Memory B cell (primary cell): Measurements from ENCODE around the gene FCRL6.

ENCODE experiments used
- ATAC-seq: fragments of 150-1000 bp; cut with Tn5 transposase; 2 replicates; pipeline ENCODE4 v1.10.0; 2021; ENCODE audit warnings: low read depth, mild to moderate bottlenecking, moderate library complexity
- DNase-seq, 2 donors: peaks; one replicate each; pipeline ENCODE4 v3.0.0; 2022; ENCODE audit warnings: low spot score in 2 of 2
- H3K27ac Mint-ChIP-seq: one replicate; pipeline ENCODE4 v1.8.0; 2022; ENCODE audit warnings: mild to moderate bottlenecking, moderate library complexity, mixed read lengths
- H3K27me3 Mint-ChIP-seq: one replicate; pipeline ENCODE4 v1.8.0; 2022; ENCODE audit warnings: mixed read lengths
- H3K36me3 Mint-ChIP-seq: one replicate; pipeline ENCODE4 v1.8.0; 2022; ENCODE audit warnings: mild to moderate bottlenecking, mixed read lengths
- H3K4me1 Mint-ChIP-seq: one replicate; pipeline ENCODE4 v1.8.0; 2022; ENCODE audit warnings: mixed read lengths
- H3K4me3 Mint-ChIP-seq: one replicate; pipeline ENCODE4 v1.8.0; 2022; ENCODE audit warnings: mild to moderate bottlenecking, moderate library complexity, mixed read lengths
- H3K9me3 Mint-ChIP-seq: one replicate; pipeline ENCODE4 v1.8.0; 2022; ENCODE audit warnings: mixed read lengths

FCRL6 gene

DNA sequence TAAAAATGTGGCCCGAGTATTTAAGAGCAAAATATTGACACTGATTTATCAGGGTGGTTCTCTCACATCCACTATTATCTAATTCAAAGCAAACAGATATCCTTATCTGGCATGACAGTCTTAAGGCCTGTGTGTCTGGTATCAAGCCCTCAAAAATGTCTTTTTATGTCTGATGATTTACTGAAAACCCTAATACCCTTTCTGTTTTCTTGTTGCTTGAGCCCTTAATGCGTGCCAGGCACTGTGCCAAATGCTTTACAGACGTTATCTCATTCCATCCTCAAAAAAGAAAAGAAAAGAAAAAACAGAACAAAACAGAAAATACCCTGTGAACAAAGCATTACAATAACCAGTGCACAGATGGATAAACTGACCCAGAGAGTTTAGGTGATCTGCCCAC lies 15.7 kb upstream of the FCRL6 start:
- peaks cover 7% of the 10 kb centered on the region for H3K27me3 Mint-ChIP-seq
- peaks cover 5% of the 10 kb centered on the region for H3K4me1 Mint-ChIP-seq
- DNase-seq: no peak
- no peak for ATAC-seq
- H3K4me3 Mint-ChIP-seq: no peak overlapping the region
- no peaks in the 10 kb centered on the region for H3K36me3 Mint-ChIP-seq
- no peaks in the 10 kb centered on the region for H3K9me3 Mint-ChIP-seq
- no peak overlapping the region for H3K27ac Mint-ChIP-seq

- no peak for ATAC-seq
- no peak for DNase-seq
- Mint-ChIP-seq H3K36me3 (no peaks in the 10 kb centered on the region), H3K4me3 (no peak overlapping the region), H3K27ac (no peak overlapping the region), H3K27me3 (peaks cover 7% of the 10 kb centered on the region), H3K9me3 (no peaks in the 10 kb centered on the region), H3K4me1 (peaks cover 2% of the 10 kb centered on the region)
Measured at GRCh38 chr1:159786966-159787365, 15.2 kb upstream of the FCRL6 start.

DNA sequence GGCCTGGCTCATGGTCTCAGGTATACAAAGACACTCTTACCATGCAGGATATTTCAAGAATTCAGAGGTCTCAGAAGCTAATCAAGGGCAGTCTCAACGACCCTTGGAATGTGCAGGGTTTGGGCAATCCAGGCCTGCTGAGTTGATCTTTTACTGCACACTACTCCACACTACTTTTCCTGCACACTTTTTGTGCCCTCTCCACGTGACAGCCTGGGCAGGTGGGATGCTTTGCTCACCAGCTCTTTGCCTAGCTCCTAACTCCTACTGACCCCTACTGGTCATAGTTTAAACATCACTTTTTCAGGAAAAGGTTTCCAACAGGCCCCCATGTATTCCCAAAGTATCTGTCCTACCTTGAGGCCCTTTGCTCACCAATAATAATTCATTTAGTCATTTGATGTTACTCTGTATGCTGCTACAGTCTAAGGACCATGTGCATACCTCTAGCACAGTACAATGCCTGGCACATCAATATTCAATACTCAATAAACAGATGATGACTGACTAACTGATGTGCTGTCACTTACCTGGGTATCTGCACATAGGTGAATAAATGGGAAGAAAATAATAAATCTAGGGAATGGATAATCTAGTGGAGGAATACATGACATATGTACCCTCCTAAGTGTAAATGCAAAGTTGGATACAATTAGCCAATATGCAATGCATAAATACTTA lies 11.8 kb upstream of the FCRL6 start:
- peaks cover 11% of the 10 kb centered on the region for H3K27me3 Mint-ChIP-seq
- no peaks in the 10 kb centered on the region for H3K36me3 Mint-ChIP-seq
- H3K4me3 Mint-ChIP-seq: no peak overlapping the region
- H3K27ac Mint-ChIP-seq: no peak overlapping the region
- H3K4me1 Mint-ChIP-seq: peaks cover 2% of the 10 kb centered on the region
- DNase-seq (no peak), ATAC-seq (no peak)
- H3K9me3 Mint-ChIP-seq: no peaks in the 10 kb centered on the region

GRCh38 chr1:159791031-159791430 lies 11.1 kb upstream of the FCRL6 start:
- no peak for ATAC-seq
- H3K4me1 Mint-ChIP-seq: peaks cover 2% of the 10 kb centered on the region
- H3K36me3 Mint-ChIP-seq: no peaks in the 10 kb centered on the region
- H3K27ac Mint-ChIP-seq: no peak overlapping the region
- no peaks in the 10 kb centered on the region for H3K9me3 Mint-ChIP-seq
- DNase-seq: no peak
- H3K27me3 Mint-ChIP-seq: peaks cover 11% of the 10 kb centered on the region
- no peak overlapping the region for H3K4me3 Mint-ChIP-seq

GRCh38 chr1:159791461-159791860 lies 10.7 kb upstream of the FCRL6 start:
- H3K4me3 Mint-ChIP-seq: no peak overlapping the region
- ATAC-seq: no peak
- DNase-seq: no peak
- H3K36me3 Mint-ChIP-seq: no peaks in the 10 kb centered on the region
- peaks cover 13% of the 10 kb centered on the region for H3K27me3 Mint-ChIP-seq
- no peak overlapping the region for H3K27ac Mint-ChIP-seq
- H3K4me1 Mint-ChIP-seq: peaks cover 2% of the 10 kb centered on the region
- H3K9me3 Mint-ChIP-seq: no peaks in the 10 kb centered on the region

DNA sequence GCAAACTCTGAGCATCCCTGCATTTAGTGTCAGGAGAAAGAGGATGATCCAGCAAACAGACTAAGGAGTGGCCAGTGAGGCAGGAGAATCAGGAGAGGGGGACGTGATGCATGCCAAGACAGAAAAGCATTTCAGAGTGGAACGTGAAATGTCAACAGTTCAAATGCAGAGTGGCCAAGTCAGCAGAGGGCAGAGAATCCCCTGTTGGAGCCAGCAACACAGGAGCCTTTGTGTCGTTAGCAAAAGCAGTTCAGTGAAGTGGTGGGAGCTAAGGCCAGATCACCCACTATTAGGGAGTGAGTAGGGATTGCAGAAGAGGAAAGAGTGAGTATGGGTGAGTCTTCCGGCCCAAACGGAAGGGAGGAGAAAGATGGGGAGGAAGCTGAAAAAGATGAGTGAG lies 6.6 kb upstream of the FCRL6 start:
- Mint-ChIP-seq H3K4me1 (peaks cover 2% of the 10 kb centered on the region), H3K9me3 (no peaks in the 10 kb centered on the region), H3K36me3 (no peaks in the 10 kb centered on the region), H3K4me3 (no peak overlapping the region), H3K27ac (no peak overlapping the region), H3K27me3 (peaks cover 20% of the 10 kb centered on the region)
- DNase-seq: no peak
- ATAC-seq: no peak

DNA sequence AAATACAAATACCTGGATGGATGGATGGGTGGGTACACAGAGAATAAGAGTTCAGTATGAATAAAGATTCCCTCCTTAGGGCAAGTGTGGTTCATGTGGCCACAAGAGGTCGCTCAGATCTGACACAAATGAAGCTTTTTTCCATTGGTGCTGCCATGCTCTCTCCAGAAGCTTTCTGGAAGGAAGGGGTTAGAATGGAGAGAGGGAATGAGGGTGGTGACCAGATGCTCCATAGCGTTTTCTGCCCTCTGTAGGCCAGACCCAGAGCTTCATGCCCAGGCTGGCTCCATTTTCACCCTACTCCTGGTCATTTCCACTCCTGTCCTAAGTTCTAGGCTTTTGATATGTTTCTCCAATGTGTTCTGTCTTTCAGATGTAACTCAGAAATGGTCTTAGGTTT lies 3.3 kb upstream of the FCRL6 start:
- peak; percentile 38 to 46 for DNase-seq
- Mint-ChIP-seq H3K27ac (no peak overlapping the region), H3K36me3 (no peaks in the 10 kb centered on the region), H3K4me1 (peaks cover 5% of the 10 kb centered on the region), H3K4me3 (no peak overlapping the region), H3K9me3 (no peaks in the 10 kb centered on the region), H3K27me3 (peaks cover 17% of the 10 kb centered on the region)
- ATAC-seq: peak; percentile 67

DNA sequence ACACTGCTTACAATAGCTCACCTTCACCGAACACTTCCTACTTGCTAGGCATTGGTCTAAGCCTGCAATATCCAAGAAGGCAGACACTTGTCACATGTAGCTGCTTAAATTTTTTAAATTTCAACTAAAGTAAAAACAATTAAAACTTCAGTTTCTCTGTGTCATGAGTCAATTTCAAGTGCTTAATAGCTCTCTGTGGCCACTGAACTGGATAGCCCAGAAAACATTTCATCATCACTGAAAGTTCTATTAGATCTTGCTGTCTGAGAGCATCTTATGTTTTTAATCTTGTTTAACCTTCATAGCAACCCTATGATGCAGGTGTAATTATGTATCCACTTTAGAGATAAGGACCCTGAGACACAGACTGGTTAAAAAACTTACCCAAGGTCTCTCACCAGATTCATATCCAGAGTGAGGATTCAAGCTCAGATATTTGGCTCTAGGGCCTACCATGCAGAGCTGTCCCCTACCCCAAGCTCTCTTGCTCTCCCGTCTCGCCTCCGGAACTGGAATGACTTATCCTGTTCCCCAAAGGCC lies 2.6 kb upstream of the FCRL6 start:
- H3K9me3 Mint-ChIP-seq: no peaks in the 10 kb centered on the region
- ATAC-seq: no peak
- H3K4me3 Mint-ChIP-seq: no peak overlapping the region
- H3K4me1 Mint-ChIP-seq: peaks cover 5% of the 10 kb centered on the region
- no peaks in the 10 kb centered on the region for H3K36me3 Mint-ChIP-seq
- no peak for DNase-seq
- H3K27ac Mint-ChIP-seq: no peak overlapping the region
- peaks cover 16% of the 10 kb centered on the region for H3K27me3 Mint-ChIP-seq

- H3K4me3 Mint-ChIP-seq: no peak overlapping the region
- no peak overlapping the region for H3K27ac Mint-ChIP-seq
Measured at GRCh38 chr1:159800177-159800930, 1.8 kb upstream of the FCRL6 start.

DNA sequence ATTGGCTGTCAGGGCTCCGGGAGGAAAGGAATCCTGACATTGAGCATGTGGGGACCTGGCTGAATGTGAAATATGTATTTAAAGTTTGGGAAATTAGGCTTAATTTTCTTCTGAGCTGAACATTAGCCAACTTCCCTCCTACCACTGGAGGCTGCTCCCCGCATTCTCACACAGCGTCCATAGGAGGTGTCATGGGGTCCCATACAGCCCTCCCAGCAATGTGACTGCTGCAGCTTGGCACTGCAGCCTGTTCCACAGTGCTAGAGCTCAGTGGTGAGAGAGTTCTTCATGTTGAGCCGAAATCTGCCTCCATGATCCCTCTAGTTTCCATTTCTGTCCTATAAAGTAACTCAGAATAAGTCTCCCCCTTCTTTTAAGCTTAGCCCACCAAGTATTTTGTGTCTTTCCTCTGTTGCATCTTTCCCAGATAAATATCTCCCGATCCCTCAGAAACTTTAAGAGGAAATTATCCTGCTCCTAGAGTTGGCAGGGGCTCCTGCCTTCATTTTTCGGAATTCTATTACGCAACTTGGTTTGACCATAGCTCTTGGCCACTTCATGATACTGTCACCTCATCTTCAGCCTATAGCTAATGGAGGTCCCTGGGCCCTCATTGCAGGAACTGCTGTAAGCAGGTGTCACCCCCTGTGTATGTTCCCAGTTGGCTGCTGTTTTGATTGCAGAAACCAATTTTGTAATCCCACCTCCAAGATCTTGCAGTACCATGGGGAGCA lies 2.0 kb downstream of the FCRL6 start:
- DNase-seq: no peak
- H3K9me3 Mint-ChIP-seq: no peaks in the 10 kb centered on the region
- H3K27me3 Mint-ChIP-seq: peaks cover 35% of the 10 kb centered on the region
- H3K4me1 Mint-ChIP-seq: peaks cover 5% of the 10 kb centered on the region
- peak; percentile 39 for ATAC-seq
- no peaks in the 10 kb centered on the region for H3K36me3 Mint-ChIP-seq
- H3K4me3 Mint-ChIP-seq: no peak overlapping the region
- no peak overlapping the region for H3K27ac Mint-ChIP-seq

More at GRCh38 chr1:159800177-159800930, 1.8 kb upstream of the FCRL6 start:
- Mint-ChIP-seq H3K4me1 (peaks cover 5% of the 10 kb centered on the region), H3K9me3 (no peaks in the 10 kb centered on the region), H3K27me3 (peaks cover 20% of the 10 kb centered on the region), H3K36me3 (no peaks in the 10 kb centered on the region)
- DNase-seq: no peak
- peak; percentile 48 for ATAC-seq

DNA sequence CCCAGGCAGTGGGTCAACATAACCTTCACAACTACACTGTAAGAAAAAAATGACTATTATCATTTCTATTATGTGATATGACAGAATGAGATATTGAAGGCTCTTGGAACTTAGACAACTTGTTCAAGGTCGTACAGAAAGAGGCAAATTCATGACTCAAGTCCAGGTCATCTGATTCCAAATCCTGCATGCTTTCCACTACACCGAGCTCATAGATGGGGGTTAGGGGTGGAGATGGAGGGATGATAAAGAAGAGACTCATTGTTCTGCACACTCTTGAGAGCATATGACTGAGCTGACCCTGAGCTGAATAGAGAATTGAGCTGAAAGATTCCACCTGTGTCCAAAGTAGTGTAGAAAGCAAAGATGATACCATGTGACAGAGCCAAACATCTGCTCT lies 2.8 kb downstream of the FCRL6 start:
- DNase-seq (no peak), ATAC-seq (no peak)
- H3K27ac Mint-ChIP-seq: no peak overlapping the region
- no peaks in the 10 kb centered on the region for H3K9me3 Mint-ChIP-seq
- peaks cover 36% of the 10 kb centered on the region for H3K27me3 Mint-ChIP-seq
- peaks cover 5% of the 10 kb centered on the region for H3K4me1 Mint-ChIP-seq
- no peak overlapping the region for H3K4me3 Mint-ChIP-seq
- H3K36me3 Mint-ChIP-seq: no peaks in the 10 kb centered on the region

DNA sequence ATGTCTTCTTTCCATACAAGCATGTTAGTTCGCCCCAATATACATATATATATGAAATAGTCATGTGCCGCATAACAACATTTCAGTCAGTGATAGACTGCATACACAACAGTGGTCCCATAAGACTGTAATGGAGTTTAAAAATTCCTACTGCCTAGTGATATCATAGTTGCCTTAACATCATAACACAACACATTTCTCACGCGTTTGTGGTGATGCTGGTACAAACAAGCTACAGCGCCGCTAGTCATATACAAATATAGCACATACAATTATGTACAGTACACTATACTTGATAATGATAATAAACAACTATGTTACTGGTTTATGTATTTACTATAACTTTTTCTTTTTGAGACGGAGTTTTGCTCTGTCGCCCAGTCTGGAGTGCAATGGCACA lies 13.8 kb downstream of the FCRL6 start:
- no peaks in the 10 kb centered on the region for H3K36me3 Mint-ChIP-seq
- peaks cover 8% of the 10 kb centered on the region for H3K27me3 Mint-ChIP-seq
- no peak for ATAC-seq
- H3K4me1 Mint-ChIP-seq: no peaks in the 10 kb centered on the region
- H3K4me3 Mint-ChIP-seq: no peak overlapping the region
- H3K27ac Mint-ChIP-seq: no peak overlapping the region
- no peak for DNase-seq
- no peaks in the 10 kb centered on the region for H3K9me3 Mint-ChIP-seq

GRCh38 chr1:159817276-159818041 lies 15.3 kb downstream of the FCRL6 start:
- Mint-ChIP-seq H3K36me3 (no peaks in the 10 kb centered on the region), H3K4me3 (no peak overlapping the region), H3K4me1 (no peaks in the 10 kb centered on the region), H3K9me3 (no peaks in the 10 kb centered on the region), H3K27ac (no peak overlapping the region), H3K27me3 (peaks cover 11% of the 10 kb centered on the region)
- no peak for ATAC-seq
- no peak for DNase-seq
